ACC112 (cell line): Measurements from ENCODE around the gene CTNS.
"Not testable (repeated sequence)": the region's sequence is repeated elsewhere in the genome, so short reads cannot be mapped to it uniquely, and the experiment has no call there.

Source experiments
- H2AFZ ChIP-seq: fragments of 200-600 bp; sonication (generic); one replicate; pipeline ENCODE4 v1.6.0; 2017; ENCODE audit warnings: antibody characterized with exemption, low read length; ENCODE audit not compliant: unreplicated experiment
- H3K27ac ChIP-seq: fragments of 200-600 bp; sonication (generic); 2 replicates; pipeline ENCODE4 v1.5.1; 2014; ENCODE audit warnings: low read depth, mild to moderate bottlenecking, antibody characterized with exemption, low read length, moderate library complexity
- H3K27me3 ChIP-seq: fragments of 200-600 bp; sonication (generic); 2 replicates; pipeline ENCODE4 v1.6.1; 2014; ENCODE audit warnings: mild to moderate bottlenecking, antibody characterized with exemption, low read length, moderate library complexity, mixed read lengths; ENCODE audit not compliant: insufficient read depth
- H3K36me3 ChIP-seq: fragments of 200-600 bp; sonication (generic); 2 replicates; pipeline ENCODE4 v1.6.1; 2016; ENCODE audit warnings: mild to moderate bottlenecking, antibody characterized with exemption, low read length, moderate library complexity, mixed read lengths; ENCODE audit not compliant: insufficient read depth
- H3K4me1 ChIP-seq: fragments of 200-600 bp; sonication (generic); one replicate; pipeline ENCODE4 v1.6.1; 2016; ENCODE audit warnings: low read length, mixed read lengths; ENCODE audit not compliant: insufficient read depth, unreplicated experiment, control insufficient read depth
- H3K4me3 ChIP-seq: fragments of 200-600 bp; sonication (generic); 2 replicates; pipeline ENCODE4 v1.5.1; 2014; ENCODE audit warnings: mild to moderate bottlenecking, low read depth, low read length
- H3K79me2 ChIP-seq: fragments of 200-600 bp; sonication (generic); one replicate; pipeline ENCODE4 v1.6.0; 2016; ENCODE audit warnings: low read length; ENCODE audit not compliant: control insufficient read depth, unreplicated experiment, insufficient read depth

CTNS gene

GRCh38 chr17:3699951-3700350 is 63.4 kb downstream of the CTNS start:
- no peak overlapping the region for H2AFZ ChIP-seq

GRCh38 chr17:3702041-3702539 is 65.5 kb downstream of the CTNS start:
- H2AFZ ChIP-seq, H3K4me3 ChIP-seq, H3K27me3 ChIP-seq, H3K27ac ChIP-seq, H3K79me2 ChIP-seq, H3K36me3 ChIP-seq, H3K4me1 ChIP-seq: not testable (repeated sequence)

More at GRCh38 chr17:3699951-3700350, 63.4 kb downstream of the CTNS start:
- peaks cover 6% of the 10 kb centered on the region for H3K4me1 ChIP-seq
- H3K4me3 ChIP-seq: no peak overlapping the region
- H3K27me3 ChIP-seq: no peaks in the 10 kb centered on the region
- H3K27ac ChIP-seq: no peak overlapping the region
- H3K79me2 ChIP-seq: no peaks in the 10 kb centered on the region
- no peaks in the 10 kb centered on the region for H3K36me3 ChIP-seq

DNA sequence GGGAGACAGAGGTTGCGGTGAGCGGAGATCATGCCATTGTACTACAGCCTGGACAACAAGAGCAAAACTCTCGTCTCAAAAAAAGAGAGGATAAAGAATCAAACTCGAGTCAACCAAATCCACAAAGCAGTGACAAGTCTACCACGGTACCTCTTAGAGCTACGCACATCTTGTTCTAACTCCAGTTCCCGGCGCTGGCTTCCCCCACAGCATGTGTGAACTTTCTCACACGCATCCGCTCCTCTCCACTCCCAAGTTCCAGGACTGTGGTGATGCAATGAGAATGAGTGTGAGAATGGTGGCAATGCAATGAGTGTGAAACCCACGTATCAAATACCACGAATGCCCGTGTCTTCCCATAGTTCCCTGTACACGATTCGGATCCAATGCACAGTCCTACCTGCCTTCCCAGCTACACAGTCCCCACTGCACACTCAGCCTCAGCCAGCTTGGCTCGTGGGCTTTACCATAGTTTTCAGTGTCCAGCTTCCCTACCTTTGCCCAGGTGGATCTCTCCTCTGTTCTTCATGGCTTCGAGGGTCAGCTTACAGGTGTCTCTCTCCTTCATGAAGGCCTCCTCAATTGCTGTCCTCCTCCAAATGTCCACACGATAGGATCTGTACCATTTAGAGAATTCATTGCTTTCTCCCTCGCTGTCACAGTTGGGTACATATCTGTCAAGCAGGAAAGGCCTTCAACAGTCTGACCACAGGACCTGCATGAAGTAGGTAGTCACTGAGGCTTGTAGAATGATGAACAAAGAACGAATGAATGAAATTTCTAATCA is 68.6 kb downstream of the CTNS start:
- Histone ChIP-seq H3K27ac (no peak overlapping the region), H3K36me3 (no peaks in the 10 kb centered on the region), H3K27me3 (no peaks in the 10 kb centered on the region), H3K4me1 (no peaks in the 10 kb centered on the region), H3K79me2 (no peaks in the 10 kb centered on the region), H3K4me3 (no peak overlapping the region), H2AFZ (no peak overlapping the region)

GRCh38 chr17:3705718-3705984 is 69.1 kb downstream of the CTNS start:
- not testable (repeated sequence) for H3K4me1 ChIP-seq, H3K4me3 ChIP-seq, H2AFZ ChIP-seq, H3K27ac ChIP-seq, H3K27me3 ChIP-seq, H3K79me2 ChIP-seq, H3K36me3 ChIP-seq

GRCh38 chr17:3708366-3708765 is 71.8 kb downstream of the CTNS start:
- no peaks in the 10 kb centered on the region for H3K36me3 ChIP-seq
- H3K4me1 ChIP-seq: peaks cover 6% of the 10 kb centered on the region
- no peaks in the 10 kb centered on the region for H3K27me3 ChIP-seq
- H3K79me2 ChIP-seq: no peaks in the 10 kb centered on the region
- H3K27ac ChIP-seq: no peak overlapping the region
- H2AFZ ChIP-seq: no peak overlapping the region
- no peak overlapping the region for H3K4me3 ChIP-seq

GRCh38 chr17:3710951-3711383 is 74.4 kb downstream of the CTNS start:
- peaks cover 6% of the 10 kb centered on the region for H3K4me1 ChIP-seq
- H3K4me3 ChIP-seq: no peak overlapping the region
- no peaks in the 10 kb centered on the region for H3K79me2 ChIP-seq
- H3K27ac ChIP-seq: 0 out of 2 replicates have a peak overlapping the region, but pooled peaks have one; percentile 20
- H3K27me3 ChIP-seq: no peaks in the 10 kb centered on the region
- peaks cover 10% of the 10 kb centered on the region for H3K36me3 ChIP-seq
- H2AFZ ChIP-seq: no peak overlapping the region
